Astrocyte (in vitro differentiated cells and primary cell): ENCODE data around the gene SLC4A8. TPM values are rescaled to one million over a fixed set of nuclear protein-coding genes. Genes with fewer than 3 reads are reported as not detected.

ENCODE experiments used
- DNase-seq: peaks from one replicate; pipeline ENCODE4 v3.0.0-alpha.2; 2010; ENCODE audit warnings: low read depth
- FAIRE-seq: peaks from 2 replicates; lab custom pipeline; 2011; peaks lifted over from hg19 to GRCh38; lab: Jason Lieb, UNC
- H2AFZ ChIP-seq: 2 replicates; pipeline ENCODE4 v1.6.0; 2012; ENCODE audit warnings: low read depth, low read length, inconsistent platforms
- H3K27ac ChIP-seq: 2 replicates; pipeline ENCODE4 v1.5.1; 2011; ENCODE audit warnings: low read depth, low read length, inconsistent platforms
- H3K27me3 ChIP-seq: 2 replicates; pipeline ENCODE4 v1.6.0; 2011; ENCODE audit warnings: low read length, inconsistent platforms; ENCODE audit not compliant: insufficient read depth
- H3K36me3 ChIP-seq: 2 replicates; pipeline ENCODE4 v1.5.1; 2011; ENCODE audit warnings: low read length, inconsistent platforms; ENCODE audit not compliant: insufficient read depth
- H3K4me1 ChIP-seq: 2 replicates; pipeline ENCODE4 v1.5.1; 2011; ENCODE audit warnings: low read length, inconsistent platforms; ENCODE audit not compliant: insufficient read depth
- H3K4me2 ChIP-seq: 2 replicates; pipeline ENCODE4 v1.6.0; 2012; ENCODE audit warnings: low read length, inconsistent platforms
- H3K4me3 ChIP-seq: 2 replicates; pipeline ENCODE4 v1.5.1; 2011; ENCODE audit warnings: low read depth, mild to moderate bottlenecking, low read length, inconsistent platforms; ENCODE audit not compliant: insufficient read depth
- H3K79me2 ChIP-seq: 2 replicates; pipeline ENCODE4 v1.6.0; 2012; ENCODE audit warnings: mild to moderate bottlenecking, low read length, inconsistent platforms; ENCODE audit not compliant: insufficient read depth
- H3K9ac ChIP-seq: 2 replicates; pipeline ENCODE4 v1.6.0; 2012; ENCODE audit warnings: mild to moderate bottlenecking, low read length, inconsistent platforms
- H3K9me3 ChIP-seq: 2 replicates; pipeline ENCODE4 v1.5.1; 2012; ENCODE audit warnings: low read depth, mild to moderate bottlenecking, low read length, inconsistent platforms; ENCODE audit not compliant: insufficient read depth
- H4K20me1 ChIP-seq: 2 replicates; pipeline ENCODE4 v1.6.0; 2012; ENCODE audit warnings: low read length, inconsistent platforms; ENCODE audit not compliant: insufficient read depth
- H3K27ac Mint-ChIP-seq: one replicate; pipeline ENCODE4 v1.8.0; 2021; ENCODE audit warnings: mild to moderate bottlenecking, mixed read lengths; ENCODE audit not compliant: unreplicated experiment
- H3K27me3 Mint-ChIP-seq: one replicate; pipeline ENCODE4 v1.8.0; 2021; ENCODE audit warnings: low read depth, mixed read lengths; ENCODE audit not compliant: unreplicated experiment
- H3K36me3 Mint-ChIP-seq: one replicate; pipeline ENCODE4 v1.8.0; 2021; ENCODE audit warnings: low read depth, mixed read lengths; ENCODE audit not compliant: unreplicated experiment
- H3K4me1 Mint-ChIP-seq: one replicate; pipeline ENCODE4 v1.8.0; 2021; ENCODE audit warnings: low read depth, mixed read lengths; ENCODE audit not compliant: unreplicated experiment
- H3K4me3 Mint-ChIP-seq: one replicate; pipeline ENCODE4 v1.8.0; 2021; ENCODE audit warnings: mild to moderate bottlenecking, moderate library complexity, mixed read lengths; ENCODE audit not compliant: unreplicated experiment
- H3K9me3 Mint-ChIP-seq: one replicate; pipeline ENCODE4 v1.8.0; 2021; ENCODE audit warnings: mild to moderate bottlenecking, mixed read lengths; ENCODE audit not compliant: unreplicated experiment
- CTCF ChIP-seq: IDR thresholded peaks from 2 replicates; pipeline ENCODE4 v1.5.1; 2011; ENCODE audit warnings: low read depth, mild to moderate bottlenecking, inconsistent platforms, low read length, moderate library complexity; ENCODE audit not compliant: insufficient read depth
- EZH2 ChIP-seq: IDR thresholded peaks from 2 replicates; pipeline ENCODE4 v1.6.1; 2012; ENCODE audit warnings: mild to moderate bottlenecking, low read length, inconsistent platforms; ENCODE audit not compliant: insufficient read depth
- total RNA-seq: library from RNA; stranded (reverse); gene quantifications from 2 replicates; pipeline ENCODE4 v1.2.1, GENCODE V29; 2021

Gene SLC4A8
- total RNA-seq, 1 donor from 2014 or later = 5.1 TPM

DNA sequence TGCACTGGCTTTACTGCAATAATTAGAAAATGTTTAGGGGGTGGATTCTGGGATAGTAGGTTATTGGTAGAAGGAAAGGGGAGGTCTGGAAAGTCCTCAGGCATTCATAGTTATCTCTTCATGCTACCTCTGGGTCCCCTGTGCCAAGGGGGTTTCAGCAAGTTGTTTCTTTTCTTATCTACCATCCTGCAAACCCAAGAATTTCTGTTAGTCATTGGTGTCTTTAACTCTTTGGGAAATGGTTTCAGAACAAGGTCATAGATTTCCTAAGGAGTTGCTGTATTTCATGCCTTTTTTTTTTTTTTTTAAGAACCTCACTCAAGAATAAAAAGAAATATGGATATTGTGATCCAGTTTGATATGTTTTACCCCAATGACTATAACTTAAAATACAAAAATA is 63.6 kb downstream of the SLC4A8 start:
- FAIRE-seq (no peak), DNase-seq (peak; percentile 10)
- Histone ChIP-seq H3K9ac (no peak overlapping the region), H3K27ac (no peak overlapping the region), H3K9me3 (no peaks in the 10 kb centered on the region), H3K4me3 (no peak overlapping the region), H3K79me2 (no peaks in the 10 kb centered on the region), H4K20me1 (no peaks in the 10 kb centered on the region), H3K27me3 (no peaks in the 10 kb centered on the region), H3K4me1 (no peaks in the 10 kb centered on the region), H2AFZ (no peak overlapping the region), H3K36me3 (no peaks in the 10 kb centered on the region), H3K4me2 (no peak overlapping the region)
- Mint-ChIP-seq H3K36me3 (no peaks in the 10 kb centered on the region), H3K27me3 (peaks cover 9% of the 10 kb centered on the region), H3K4me3 (no peak overlapping the region), H3K9me3 (no peaks in the 10 kb centered on the region), H3K4me1 (peaks cover 3% of the 10 kb centered on the region), H3K27ac (no peak overlapping the region)
- TF ChIP-seq EZH2 (no peak), CTCF (no peak)

- FAIRE-seq (no peak), DNase-seq (no peak)
- H3K36me3 ChIP-seq = no peaks in the 10 kb centered on the region
- H2AFZ ChIP-seq = no peak overlapping the region
- TF ChIP-seq EZH2 = no peak
- no peak for TF ChIP-seq CTCF
- no peaks in the 10 kb centered on the region for H3K36me3 Mint-ChIP-seq
- peaks cover under 1% of the 10 kb centered on the region for H3K4me1 Mint-ChIP-seq
- H3K79me2 ChIP-seq = no peaks in the 10 kb centered on the region
- H3K9ac ChIP-seq = no peak overlapping the region
- no peaks in the 10 kb centered on the region for H3K9me3 Mint-ChIP-seq
- H3K27ac ChIP-seq = no peak overlapping the region
- peaks cover 9% of the 10 kb centered on the region for H3K27me3 Mint-ChIP-seq
- H3K4me2 ChIP-seq = no peak overlapping the region
- H3K4me3 Mint-ChIP-seq = no peak overlapping the region
- H3K4me1 ChIP-seq = no peaks in the 10 kb centered on the region
- H3K27me3 ChIP-seq = no peaks in the 10 kb centered on the region
- no peak overlapping the region for H3K27ac Mint-ChIP-seq
- H4K20me1 ChIP-seq = no peaks in the 10 kb centered on the region
- H3K4me3 ChIP-seq = no peak overlapping the region
- no peaks in the 10 kb centered on the region for H3K9me3 ChIP-seq
Measured at GRCh38 chr12:51493281-51493680, 68.7 kb downstream of the SLC4A8 start.

GRCh38 chr12:51496895-51497294 is 72.3 kb downstream of the SLC4A8 start:
- DNase-seq = no peak
- no peaks in the 10 kb centered on the region for H3K9me3 ChIP-seq
- H3K27ac ChIP-seq = no peak overlapping the region
- no peaks in the 10 kb centered on the region for H3K4me1 ChIP-seq
- Mint-ChIP-seq H3K4me3 (no peak overlapping the region), H3K27me3 (no peaks in the 10 kb centered on the region), H3K36me3 (no peaks in the 10 kb centered on the region), H3K9me3 (no peaks in the 10 kb centered on the region), H3K4me1 (no peaks in the 10 kb centered on the region), H3K27ac (no peak overlapping the region)
- no peak for FAIRE-seq
- no peak overlapping the region for H2AFZ ChIP-seq
- H3K27me3 ChIP-seq = no peaks in the 10 kb centered on the region
- no peaks in the 10 kb centered on the region for H3K79me2 ChIP-seq
- H3K4me2 ChIP-seq = no peak overlapping the region
- no peak overlapping the region for H3K9ac ChIP-seq
- TF ChIP-seq EZH2 = no peak
- TF ChIP-seq CTCF = no peak
- no peak overlapping the region for H3K4me3 ChIP-seq
- no peaks in the 10 kb centered on the region for H3K36me3 ChIP-seq
- H4K20me1 ChIP-seq = no peaks in the 10 kb centered on the region
